ENCODE data around the gene TBX5. TPM values are rescaled to one million over a fixed set of nuclear protein-coding genes. Genes with fewer than 3 reads are reported as not detected.

Gene TBX5
- total RNA-seq, 1 donor from 2014 or later: not detected

DNA sequence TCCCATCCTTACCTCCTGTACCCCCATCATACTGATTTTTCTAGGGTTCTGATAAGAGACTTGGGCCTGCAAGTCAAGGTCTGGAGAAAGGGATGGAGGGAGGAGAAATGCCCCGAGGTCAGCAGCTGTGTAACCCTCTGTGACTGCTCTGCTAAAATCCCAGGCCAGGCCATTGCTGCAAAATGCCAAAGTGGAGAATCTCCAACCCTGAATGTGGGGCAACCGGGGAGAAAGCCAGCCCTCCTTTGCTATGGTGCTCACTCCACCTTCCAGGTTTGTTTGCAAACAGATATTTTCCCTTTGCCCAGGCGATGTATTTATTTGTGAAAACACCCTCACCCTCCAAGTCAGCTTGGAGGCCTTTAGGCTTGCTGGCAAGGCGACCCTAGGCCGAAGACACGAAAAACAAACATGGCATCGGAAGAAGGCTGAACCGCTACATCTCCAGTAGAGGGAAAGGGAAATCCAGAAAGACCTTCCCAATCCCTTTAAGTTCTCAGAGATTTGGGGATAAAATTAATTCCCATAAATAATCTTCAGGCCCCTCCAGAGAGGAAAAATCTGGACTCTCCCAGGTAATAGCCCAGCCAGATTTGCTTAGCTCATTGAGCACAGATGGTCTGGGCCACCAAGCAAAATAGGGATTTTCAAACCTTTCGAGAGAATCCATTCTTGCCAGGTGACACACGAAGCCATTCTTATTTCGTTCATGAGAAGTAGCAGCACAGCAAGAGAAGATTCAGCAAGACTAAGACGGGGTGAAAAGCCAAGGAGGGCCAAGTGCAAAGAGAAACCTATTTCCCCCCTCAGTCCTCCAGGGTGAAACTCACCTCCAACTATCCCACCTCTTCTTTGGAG lies 1.3 kb upstream of the TBX5 start:
- no peak for DNase-seq (ENCODE audit: extremely low read depth, low read depth, low spot score)

DNA sequence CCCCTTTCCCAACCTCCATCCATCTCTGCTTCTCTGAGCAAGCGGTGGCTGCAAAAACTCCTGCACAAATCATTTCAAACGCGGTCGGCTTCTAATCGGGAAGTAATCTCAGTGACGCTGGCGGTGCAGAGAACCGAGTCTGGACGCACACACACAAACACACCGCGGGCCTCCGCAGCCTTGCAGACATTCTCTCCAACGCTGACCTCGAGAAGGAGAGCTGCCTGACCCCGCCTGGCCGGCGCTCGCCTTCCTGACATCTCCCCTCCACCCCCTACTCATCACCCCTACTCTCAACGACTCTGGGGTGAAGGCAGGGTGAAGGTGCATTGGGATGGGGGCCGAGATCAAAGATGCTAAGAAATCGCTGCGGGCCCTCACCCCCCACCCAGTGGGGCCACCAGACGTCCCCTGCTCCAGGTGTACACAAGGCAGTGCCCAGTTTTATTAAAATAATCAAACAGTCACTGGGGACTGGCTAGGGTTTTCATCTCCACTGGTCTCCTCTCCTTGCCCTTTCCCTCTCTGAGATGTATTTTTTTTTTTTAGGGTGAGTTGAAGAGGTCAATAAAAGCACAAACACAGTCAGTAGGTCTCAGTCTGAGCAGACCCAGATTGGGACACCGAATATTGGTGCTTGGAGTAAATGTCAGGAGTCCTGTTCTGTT lies 506 bp upstream of the TBX5 start:
- DNase-seq (ENCODE audit: extremely low read depth, low read depth, low spot score): no peak

- DNase-seq (ENCODE audit: extremely low read depth, low read depth, low spot score): no peak
Measured at GRCh38 chr12:114404926-114405518, 922 bp downstream of the TBX5 start.

GRCh38 chr12:114404083-114404925 lies 1.6 kb downstream of the TBX5 start:
- no peak for DNase-seq (ENCODE audit: extremely low read depth, low read depth, low spot score)

- DNase-seq (ENCODE audit: extremely low read depth, low read depth, low spot score): no peak
Measured at GRCh38 chr12:114403690-114404066, 2.3 kb downstream of the TBX5 start.

GRCh38 chr12:114403011-114403689 lies 2.8 kb downstream of the TBX5 start:
- DNase-seq (ENCODE audit: extremely low read depth, low read depth, low spot score): no peak

DNA sequence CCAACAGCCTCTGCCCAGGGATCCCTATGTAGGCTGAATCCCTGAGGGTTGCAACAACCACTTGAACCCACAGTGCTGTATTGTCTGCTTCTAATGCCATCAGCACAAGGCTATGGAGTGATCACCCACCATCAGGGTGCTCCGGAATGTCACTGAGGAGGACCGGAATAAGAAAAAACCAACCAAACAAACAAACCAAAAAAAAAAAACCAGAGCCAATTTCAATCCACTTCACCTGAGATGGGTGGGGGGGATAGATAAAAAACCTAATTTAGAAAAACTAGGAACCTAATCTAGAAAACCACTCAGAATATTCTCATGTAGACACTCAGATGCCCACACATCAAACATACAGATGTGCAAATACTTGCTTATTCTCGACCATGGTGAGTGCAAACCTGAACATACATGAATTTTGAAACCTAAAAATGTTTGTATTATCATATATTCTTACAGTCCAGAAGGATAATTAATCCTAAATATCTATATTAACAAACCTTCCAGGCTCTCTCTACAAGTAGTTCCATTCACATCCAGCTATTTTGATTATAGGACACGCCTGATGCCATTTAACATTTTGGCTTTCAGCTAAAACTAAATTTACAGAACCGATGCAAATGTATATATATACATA lies 3.7 kb downstream of the TBX5 start:
- no peak for DNase-seq (ENCODE audit: extremely low read depth, low read depth, low spot score)

DNA sequence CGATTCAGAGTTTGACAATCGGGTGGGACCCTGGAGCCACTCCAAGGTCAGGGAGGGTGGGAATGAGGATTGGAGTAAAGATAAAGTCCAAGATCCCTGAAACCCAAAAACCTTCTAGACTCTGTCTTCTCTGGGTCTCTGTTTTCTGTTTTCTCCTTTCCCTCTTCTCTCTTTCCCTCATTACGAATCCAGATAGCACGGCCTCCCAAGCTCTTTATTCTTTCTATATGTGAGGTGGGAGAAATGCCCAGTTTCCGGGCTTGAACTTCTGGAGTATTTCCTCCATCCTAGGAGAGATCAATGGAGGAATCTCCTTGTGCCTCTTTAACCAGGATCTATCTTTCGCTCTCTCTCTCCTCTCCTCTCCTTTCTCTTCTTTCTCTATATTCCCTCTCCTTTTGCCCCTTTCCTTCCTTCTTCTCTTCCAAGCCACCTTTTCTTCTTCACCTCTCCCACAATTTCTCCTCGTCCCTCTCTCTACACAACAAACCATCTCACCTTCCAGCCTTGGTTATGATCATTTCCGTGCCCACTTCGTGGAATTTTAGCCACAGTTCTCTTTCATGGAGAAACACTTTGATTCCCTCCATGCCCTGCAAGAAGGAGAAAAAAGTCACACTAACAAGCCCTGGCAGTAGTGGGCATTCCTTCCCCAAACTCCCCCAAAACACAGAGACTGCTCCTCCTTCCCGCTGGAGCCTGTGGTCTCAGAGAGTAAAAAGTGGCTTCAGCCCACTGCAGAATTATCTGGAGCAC lies 4.4 kb downstream of the TBX5 start:
- no peak for DNase-seq (ENCODE audit: extremely low read depth, low read depth, low spot score)

GRCh38 chr12:114400925-114401324 lies 5.0 kb downstream of the TBX5 start:
- no peak for DNase-seq (ENCODE audit: extremely low read depth, low read depth, low spot score)

DNA sequence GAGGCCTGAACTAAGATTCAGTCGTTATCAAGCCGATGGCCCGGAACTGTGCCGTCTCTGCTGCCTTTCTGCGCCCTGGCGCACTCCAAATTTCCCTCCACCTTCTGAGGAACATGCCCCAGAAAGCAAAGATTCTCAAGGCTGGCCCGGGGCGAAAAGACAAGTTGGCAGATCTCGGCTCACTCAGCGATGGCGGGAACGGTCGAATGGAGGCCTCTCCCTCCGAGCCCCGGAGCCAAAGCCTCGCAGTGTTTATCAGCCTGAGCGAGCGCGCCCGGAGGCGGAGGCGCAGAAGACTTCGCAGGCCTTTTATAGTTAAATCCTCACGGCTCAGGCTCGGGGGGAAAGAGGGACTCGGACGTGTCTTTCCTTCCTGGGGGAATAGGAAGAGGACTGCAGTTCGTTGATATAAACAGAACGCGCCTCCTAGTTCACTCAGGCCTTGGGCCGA lies 5.6 kb downstream of the TBX5 start:
- DNase-seq (ENCODE audit: extremely low read depth, low read depth, low spot score): no peak

- no peak for DNase-seq (ENCODE audit: extremely low read depth, low read depth, low spot score)
Measured at GRCh38 chr12:114399664-114400211, 6.2 kb downstream of the TBX5 start.

- no peak for DNase-seq (ENCODE audit: extremely low read depth, low read depth, low spot score)
Measured at GRCh38 chr12:114397978-114398881, 7.7 kb downstream of the TBX5 start.

DNA sequence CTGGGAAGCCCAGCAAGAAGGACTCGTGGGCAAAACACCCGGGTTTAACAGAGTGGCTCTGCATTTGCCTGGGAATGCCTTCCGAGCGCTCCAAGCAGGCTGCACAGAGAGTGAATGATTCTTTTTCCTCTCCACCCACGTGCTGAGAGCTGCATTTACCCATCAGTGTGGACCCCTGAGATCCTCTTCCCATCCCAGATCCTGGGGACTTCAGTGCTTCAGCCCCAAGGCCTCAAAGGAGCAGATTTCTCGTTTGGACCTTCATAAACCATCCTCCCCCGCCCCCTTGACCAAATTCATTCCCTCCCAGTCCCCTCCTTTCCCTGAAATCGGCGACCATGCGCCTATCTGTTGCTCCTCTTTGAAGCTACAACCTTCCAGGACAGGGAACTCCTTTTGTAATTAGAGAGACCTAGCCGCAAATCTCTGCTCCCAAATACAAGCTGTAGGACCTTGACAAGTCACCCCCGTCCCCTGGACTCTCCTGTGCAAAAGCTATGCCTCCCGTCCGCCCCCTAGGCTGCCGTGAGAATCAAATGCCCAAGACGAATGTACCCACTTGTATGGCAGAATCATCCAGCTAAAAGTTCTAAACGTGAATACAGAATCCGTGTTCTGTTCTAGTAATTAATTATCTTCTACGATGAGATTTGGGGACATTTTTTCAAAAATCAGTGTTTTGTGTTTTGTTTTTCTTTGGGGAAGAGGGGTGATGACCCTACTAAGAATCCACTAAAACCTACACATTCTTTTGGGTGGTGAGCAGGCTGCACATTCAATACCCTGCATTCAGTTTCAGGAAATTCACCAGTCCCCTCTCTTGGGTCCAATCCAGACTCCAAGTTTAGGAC lies 8.8 kb downstream of the TBX5 start:
- no peak for DNase-seq (ENCODE audit: extremely low read depth, low read depth, low spot score)

GRCh38 chr12:114396153-114396868 lies 9.6 kb downstream of the TBX5 start:
- no peak for DNase-seq (ENCODE audit: extremely low read depth, low read depth, low spot score)

- DNase-seq (ENCODE audit: extremely low read depth, low read depth, low spot score): no peak
Measured at GRCh38 chr12:114395755-114396152, 10.2 kb downstream of the TBX5 start.

- DNase-seq (ENCODE audit: extremely low read depth, low read depth, low spot score): no peak
Measured at GRCh38 chr12:114395233-114395632, 10.7 kb downstream of the TBX5 start.

All from glomerular endothelial cell (primary cell).